Ovary (tissue), 3 donors: ENCODE data around the gene MEGF6.

Source experiments
- EP300 ChIP-seq: sonication (generic); formaldehyde crosslinking; IDR thresholded peaks from one replicate; pipeline ENCODE4 v1.6.1; 2017; ENCODE audit warnings: antibody characterized with exemption
- POLR2A ChIP-seq: fragments of 450-650 bp; IDR thresholded peaks from one replicate; pipeline ENCODE4 v1.6.1; 2017; ENCODE audit warnings: antibody characterized with exemption, mild to moderate bottlenecking, moderate library complexity
- TF ChIP-seq, protein P1 (sequence below), 3 donors: fragments of 450-650 bp in 2 of 3; fragments of 200-600 bp in 1 of 3; IDR thresholded peaks; one replicate each; pipeline versions ENCODE4 v1.5.1 to v1.8.0; 2016 to 2022; ENCODE audit warnings: antibody characterized with exemption in 3 of 3, mild to moderate bottlenecking in 1 of 3
- donor health status: DM: no; HTN: no; CAD: no.

DNA sequence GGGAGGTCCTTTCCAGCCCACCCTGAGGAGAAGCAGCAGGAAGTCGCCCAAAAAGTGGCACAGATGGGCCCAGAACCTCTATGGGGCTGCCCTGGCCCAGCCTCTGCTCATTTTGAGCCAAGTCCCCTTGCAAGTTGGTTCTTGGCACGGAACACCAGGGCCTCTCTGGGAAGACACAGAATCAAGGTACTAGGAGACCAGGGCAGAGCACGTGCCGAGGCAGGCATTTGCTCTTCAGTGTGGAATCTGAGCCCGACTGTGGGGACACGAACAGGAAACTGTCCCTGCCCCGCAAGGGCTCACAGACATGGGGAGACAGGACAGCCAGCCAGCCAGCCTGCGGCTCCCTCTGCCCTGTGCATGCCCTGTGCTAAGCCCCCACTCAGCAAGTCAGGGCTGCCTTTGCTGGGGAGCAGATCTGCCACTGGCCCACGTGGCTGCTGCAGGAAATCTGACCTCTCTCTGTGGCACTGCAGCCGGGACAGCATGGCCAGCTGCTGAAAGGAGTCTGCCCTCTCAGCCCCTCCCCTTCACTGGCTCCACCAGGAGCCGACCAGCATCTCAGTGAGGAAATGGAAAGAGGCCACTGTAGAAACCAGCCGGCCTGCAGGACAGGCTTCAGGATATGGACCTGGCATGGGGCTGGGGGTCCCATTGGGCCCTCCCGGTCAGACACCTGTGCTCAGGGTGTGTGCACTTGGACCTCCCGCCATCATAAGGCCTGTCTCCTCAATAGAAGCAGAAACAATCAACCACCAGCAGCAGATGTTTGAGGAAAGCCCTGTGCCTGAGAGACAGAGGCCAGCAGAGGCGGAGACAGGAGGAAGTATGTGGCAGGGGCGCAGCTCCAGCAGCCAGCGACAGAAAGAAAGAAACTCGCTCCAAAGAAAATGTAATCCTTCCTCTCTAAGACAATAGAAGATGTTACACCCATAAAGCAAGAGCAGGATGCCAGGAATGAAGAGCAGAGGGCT lies 153.1 kb downstream of the MEGF6 start:
- TF ChIP-seq, protein P1, sequence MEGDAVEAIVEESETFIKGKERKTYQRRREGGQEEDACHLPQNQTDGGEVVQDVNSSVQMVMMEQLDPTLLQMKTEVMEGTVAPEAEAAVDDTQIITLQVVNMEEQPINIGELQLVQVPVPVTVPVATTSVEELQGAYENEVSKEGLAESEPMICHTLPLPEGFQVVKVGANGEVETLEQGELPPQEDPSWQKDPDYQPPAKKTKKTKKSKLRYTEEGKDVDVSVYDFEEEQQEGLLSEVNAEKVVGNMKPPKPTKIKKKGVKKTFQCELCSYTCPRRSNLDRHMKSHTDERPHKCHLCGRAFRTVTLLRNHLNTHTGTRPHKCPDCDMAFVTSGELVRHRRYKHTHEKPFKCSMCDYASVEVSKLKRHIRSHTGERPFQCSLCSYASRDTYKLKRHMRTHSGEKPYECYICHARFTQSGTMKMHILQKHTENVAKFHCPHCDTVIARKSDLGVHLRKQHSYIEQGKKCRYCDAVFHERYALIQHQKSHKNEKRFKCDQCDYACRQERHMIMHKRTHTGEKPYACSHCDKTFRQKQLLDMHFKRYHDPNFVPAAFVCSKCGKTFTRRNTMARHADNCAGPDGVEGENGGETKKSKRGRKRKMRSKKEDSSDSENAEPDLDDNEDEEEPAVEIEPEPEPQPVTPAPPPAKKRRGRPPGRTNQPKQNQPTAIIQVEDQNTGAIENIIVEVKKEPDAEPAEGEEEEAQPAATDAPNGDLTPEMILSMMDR (IDR thresholded peaks at IDR 0.05) = no peak
- TF ChIP-seq POLR2A (no peak), EP300 (no peak)
